ENCODE measurements around the gene ITGA2B.
"Not testable (repeated sequence)": the region's sequence is repeated elsewhere in the genome, so short reads cannot be mapped to it uniquely, and the experiment has no call there.

Gene ITGA2B

GRCh38 chr17:44330263-44330662 lies 59.2 kb downstream of the ITGA2B start:
- not testable (repeated sequence) for DNase-seq (ENCODE audit: low read depth, low spot score)

GRCh38 chr17:44329516-44329915 lies 59.9 kb downstream of the ITGA2B start:
- DNase-seq (ENCODE audit: low read depth, low spot score): not testable (repeated sequence)

GRCh38 chr17:44327715-44328449 lies 61.6 kb downstream of the ITGA2B start:
- no peak for DNase-seq (ENCODE audit: low read depth, low spot score)

- peak; percentile 78 for DNase-seq (ENCODE audit: low read depth, low spot score)
Observed at GRCh38 chr17:44326861-44327444, 62.5 kb downstream of the ITGA2B start.

- DNase-seq (ENCODE audit: low read depth, low spot score): peak; percentile 89
Observed at GRCh38 chr17:44324571-44325275, 64.7 kb downstream of the ITGA2B start, which contains the start of gene SLC25A39. Gene SLC25A39 (minus strand): TSS chr17:44324823. CDS start chr17:44323562, 1,261 bp downstream.

GRCh38 chr17:44324092-44324570 lies 65.3 kb downstream of the ITGA2B start:
- DNase-seq (ENCODE audit: low read depth, low spot score): no peak

- DNase-seq (ENCODE audit: low read depth, low spot score): no peak
Observed at GRCh38 chr17:44323359-44324091, 65.9 kb downstream of the ITGA2B start.

- no peak for DNase-seq (ENCODE audit: low read depth, low spot score)
Observed at GRCh38 chr17:44322236-44322895, 67.1 kb downstream of the ITGA2B start.

Data from activated naive CD8-positive, alpha-beta T cell treated with anti-CD3 and anti-CD28 coated beads, Interleukin-2, amount 50 U/mL, for 16 hours (primary cell).